GM19193 (cell line): ENCODE data around the gene AMIGO1.

ENCODE experiments used
- POLR2A ChIP-seq: IDR thresholded peaks from 4 replicates; pipeline ENCODE4 v1.6.1; 2011; ENCODE audit not compliant: insufficient read depth, insufficient read length; ENCODE audit errors: extremely low read depth

Gene AMIGO1

DNA sequence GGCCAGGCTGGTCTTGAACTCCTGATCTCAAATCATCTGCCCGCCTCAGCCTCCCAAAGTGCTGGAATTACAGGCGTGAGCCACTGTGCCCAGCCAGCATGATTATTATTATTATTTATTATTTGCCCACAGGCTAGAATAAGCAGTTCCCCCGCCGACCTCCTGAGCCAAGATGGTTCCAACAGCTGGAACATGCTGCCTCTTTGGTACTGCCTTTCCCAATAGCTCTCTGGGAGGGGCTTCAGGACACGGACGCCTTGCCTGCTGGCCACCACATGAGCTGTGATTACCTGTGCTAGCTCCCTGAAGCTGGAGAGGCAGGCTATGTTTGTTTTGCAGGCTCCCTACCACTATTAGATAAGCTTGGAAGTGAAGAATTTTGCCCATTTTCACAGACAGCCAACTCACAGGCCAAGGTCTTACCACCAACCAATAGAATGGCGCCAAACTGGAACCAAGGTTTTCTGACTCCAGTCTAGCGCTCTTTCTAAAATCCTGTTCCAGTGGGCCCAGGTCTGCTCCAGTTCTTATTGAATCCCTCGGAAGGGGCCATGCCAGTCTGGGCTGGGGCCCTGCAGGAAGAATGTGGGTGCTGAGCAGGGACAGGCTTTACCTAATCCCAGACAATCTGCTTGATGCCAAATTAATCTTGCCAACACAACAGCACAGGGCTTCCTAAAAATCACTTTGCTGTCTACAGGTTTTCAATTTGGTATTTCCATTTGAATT is 28.1 kb upstream of the AMIGO1 start:
- TF ChIP-seq POLR2A = no peak

DNA sequence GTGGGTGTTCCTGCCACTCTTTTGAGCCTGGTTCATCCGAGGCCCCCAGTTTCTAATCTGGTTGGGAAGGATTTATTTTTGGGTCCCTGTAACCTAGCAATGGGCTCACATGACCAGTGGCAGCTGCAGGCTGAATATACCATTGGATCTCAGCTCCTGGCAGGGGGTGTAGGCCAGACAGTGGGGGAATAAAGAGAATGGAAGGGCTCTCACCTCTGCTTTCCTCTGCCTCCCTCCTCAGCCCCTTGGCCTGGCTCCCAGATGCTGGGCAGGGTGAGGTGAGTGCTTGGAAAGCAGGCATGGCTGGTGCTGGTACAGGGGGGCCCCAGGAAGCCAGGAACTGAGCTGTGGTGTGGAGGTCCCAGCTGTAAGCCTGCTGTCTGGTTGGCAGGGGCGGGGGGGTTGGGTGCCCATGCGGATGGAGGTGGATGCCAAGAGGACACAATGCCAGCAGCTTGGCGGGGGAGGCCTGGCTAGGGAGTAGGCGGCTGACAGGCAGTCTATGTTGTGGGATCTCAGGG is 26.5 kb upstream of the AMIGO1 start:
- no peak for TF ChIP-seq POLR2A

DNA sequence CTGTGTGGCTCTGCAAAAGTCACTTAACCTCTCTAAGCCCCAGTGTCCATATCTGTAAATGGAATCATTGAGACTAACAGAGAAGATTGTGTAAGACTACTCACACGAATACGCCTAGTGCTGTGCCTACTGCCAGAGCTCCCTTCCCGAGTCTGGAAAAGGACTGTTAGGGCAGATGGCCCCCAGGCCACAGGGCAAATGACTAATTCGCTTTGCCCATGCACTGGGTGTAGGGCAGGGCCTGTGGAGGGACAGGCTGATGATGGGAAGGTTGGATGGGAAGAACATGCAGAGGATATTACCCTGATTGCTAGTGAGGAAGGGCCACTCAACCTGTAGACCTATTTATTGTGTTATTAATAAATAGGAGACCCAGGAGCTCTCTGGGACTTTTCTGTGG is 26.0 kb upstream of the AMIGO1 start:
- TF ChIP-seq POLR2A = no peak

DNA sequence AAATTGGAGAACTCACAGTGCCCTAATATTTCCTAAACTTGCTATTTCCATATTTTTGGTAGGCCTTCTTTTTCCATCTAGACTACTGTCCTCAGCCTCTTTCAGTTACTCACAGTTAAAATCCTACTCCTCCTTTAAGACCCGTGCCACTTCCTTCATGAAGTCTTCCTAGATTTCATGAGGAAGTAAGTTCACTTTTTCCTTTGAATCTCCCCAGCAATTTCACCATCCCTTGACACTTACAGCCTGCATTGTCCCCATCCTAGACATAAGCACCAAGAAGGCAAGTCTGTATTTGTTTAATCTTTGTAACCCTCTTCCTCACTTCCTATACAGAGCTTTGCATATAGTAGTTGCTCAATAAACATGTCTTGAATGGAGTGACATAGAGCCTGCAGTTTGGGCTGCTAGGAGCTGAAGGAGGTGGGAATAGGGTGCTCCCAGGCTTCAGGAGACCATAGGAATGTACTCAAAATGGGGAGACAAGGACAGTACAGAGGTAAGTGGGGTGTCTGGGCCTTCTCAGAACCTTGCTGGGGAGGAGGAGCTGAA is 24.9 kb upstream of the AMIGO1 start:
- TF ChIP-seq POLR2A = no peak

DNA sequence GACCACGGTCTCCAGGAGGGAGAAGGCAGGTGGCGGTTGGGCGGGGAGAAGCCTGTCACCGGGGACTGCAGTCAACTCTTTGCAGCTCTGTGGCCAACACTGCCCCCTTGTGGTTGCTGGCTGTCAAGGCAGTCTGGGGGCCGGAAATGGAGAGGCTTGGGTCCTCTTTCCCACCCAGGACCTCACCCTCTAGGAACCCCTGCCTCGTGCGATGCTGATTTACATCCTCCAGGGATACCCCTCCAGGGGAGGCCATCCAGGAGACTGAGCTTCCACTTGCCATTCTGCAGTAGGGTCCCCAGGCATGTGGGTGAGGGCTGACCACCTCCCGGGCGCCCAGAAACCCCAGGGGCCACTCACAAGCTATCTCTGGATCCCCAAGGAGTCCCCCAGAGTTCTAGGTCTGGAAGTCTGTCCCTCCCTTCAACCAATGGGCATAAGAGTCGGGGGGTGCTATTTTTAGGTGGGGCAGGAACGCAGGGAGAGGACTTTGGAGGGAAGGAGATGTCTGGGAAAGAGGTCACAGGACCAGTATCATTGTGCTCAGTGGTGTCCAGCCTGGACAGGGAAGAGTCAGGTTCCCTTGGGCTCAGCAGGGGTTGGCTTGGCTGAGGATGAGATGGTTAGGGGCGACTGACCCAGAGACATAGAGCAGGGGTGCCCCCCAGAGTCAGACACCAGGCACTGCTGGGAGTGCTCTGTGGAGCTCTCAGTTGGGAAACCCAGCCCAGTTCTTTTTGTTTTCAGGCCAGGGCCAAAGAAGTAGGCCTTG is 23.0 kb upstream of the AMIGO1 start:
- TF ChIP-seq POLR2A = no peak

DNA sequence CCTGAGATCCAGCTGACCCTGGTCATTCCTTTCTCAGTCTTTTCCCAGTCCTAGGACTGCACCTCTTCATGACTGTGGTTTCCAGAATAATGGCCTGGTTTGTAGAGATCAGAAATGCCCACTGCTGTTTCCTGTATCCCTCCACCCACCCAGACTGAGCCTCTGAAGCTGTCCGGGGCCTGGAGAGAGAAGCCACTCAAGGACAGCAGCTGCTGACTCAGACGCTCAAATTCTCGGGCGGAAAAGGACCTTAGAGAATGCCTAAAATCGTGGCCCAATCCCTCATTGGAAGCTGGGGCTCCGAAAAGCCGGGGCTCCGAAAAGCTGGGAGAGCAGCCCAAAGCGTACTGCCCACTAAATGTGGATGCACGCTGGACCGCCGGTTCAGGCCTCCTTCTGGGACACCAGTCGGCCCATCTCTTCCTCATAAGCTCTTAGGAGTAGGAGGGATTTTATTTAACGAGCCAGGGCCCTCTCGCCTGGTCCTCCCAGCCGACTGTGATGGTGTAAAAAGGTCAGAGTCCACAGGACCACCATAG is 22.4 kb upstream of the AMIGO1 start:
- no peak for TF ChIP-seq POLR2A

DNA sequence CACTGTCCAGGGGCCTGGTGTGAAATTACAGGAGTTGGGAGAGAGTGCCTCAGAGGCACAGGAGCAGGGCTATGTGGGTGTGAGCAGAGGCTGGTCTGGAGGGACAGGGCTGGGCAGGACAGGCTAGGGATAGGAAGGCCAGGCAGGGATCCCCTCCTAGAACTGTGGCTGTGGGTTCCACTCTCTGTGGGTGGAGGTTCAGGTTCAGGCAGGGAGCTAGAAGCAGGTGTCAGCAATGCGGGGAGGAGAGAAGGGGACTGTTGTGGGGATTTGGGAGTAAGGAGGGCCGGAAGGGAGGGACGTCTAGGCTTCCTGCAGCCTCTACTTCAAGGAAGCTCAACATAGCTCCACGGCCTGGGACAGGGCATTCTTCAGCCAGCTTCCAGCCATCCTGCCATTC is 21.9 kb upstream of the AMIGO1 start:
- no peak for TF ChIP-seq POLR2A

DNA sequence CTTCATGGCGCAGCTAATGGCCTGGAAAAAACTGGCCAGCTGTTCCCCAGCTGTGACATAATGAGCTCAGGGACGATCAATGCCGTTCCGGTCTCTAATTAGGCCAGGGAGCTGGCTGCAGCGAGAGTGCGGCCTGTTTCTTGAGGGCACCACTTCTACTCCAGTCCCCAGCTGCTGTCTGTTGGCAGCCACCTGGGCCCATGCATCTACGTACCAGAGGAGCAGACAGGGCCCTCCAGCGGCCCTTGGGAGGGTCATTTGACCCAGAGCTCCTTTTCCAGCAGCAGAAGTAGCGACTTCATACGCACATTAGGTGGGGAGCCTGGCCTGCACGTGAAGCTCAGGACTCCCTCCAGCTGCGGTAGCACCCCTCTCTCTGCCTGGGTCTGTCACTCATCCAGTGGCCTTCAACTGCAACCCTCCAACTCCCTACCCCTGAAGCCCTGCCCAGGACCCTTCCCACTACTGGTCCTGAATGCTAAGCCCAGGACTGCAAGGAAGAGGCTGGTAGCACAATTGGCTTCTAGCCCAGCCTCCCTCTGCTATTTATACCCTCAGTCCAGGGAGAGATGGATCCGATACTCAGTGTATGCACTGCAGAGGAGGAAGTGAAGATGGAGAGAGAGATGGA is 21.0 kb upstream of the AMIGO1 start:
- no peak for TF ChIP-seq POLR2A

DNA sequence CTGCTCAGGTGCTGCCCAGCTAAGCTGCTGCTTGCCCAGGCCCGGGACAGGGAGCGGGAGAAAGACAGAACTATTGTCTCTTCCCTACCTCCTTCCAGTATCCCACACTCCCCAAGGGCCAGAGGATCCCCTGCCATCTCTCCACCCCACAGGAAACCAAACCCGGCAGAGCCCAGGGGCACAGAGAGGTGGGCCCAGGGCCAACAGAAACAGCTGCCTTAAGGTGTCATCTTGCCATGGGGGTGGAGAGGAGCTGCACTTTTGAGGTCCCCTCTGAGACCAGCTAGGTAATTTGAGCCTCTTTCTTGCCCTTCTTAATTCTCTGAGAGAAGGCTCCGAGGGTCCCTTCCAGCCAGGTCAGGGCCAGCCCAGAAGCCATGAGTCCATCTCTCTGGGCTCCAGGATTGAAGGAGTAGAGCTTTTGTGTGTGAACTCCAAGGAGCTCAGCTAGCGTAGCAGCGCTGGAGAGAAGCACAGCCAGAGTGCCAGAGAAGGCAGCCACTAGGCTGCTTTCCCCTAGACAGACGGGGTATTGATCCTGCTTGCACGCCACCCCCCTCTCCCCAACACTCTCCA is 20.4 kb upstream of the AMIGO1 start:
- no peak for TF ChIP-seq POLR2A

DNA sequence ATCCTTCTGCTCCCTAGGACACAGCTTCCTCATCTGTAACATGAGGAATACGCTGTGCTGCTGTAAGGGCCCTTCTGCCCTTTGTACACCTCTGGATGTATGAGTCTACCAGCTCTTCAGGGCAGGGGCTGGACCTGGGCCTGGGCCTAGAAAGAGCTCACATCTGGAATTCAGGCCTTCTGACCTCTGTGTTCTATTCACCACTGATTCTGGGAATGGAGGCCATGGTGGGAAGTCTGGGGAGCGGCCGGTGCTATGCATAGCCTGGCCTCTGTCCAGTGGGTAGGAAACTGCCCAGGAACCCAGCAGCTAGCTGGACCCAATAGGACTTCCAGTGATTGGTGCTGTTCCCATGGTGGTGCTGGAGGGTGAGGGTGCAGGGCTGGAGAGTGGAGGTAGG is 19.2 kb upstream of the AMIGO1 start:
- TF ChIP-seq POLR2A = no peak

DNA sequence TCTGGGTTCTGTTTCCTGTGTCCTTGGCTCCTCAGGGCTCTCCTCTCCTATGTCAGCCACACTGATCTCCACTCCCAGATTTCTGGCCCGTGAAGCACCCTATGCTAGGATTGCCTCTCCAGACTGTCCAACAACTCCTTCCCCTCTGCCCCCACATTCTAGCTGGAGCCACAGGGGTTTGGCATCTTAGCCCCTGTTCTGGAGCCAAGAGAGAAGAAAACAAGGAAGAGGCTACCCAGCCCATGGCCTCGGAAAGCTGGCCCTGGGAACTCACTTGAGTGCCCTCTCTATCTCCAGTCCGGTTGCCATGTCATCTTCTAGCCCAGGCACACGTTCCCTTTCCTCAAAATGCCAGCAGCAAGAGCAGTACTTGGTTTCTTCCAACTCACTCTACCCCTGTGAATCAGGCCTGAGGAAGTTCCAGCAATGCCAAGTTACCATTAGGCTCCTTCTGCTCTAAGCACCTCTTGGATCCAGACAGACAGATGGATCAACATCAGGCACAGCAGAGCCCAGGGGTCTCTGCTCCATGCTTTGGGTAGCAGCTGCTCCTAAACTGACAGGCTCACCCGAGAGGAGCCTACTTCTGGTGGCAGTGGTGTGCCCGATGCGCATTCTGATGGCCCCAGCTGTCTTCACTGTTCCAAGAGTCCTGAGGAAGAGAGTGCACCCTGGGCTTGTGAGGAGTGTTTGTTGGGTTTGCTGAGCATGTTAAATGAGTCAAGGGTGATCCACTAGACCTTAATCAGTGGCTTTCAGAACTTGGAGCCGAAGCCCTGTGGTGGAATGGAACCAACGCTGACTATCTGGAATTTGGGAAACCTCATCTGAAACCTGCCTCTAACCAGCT is 18.5 kb upstream of the AMIGO1 start:
- TF ChIP-seq POLR2A = no peak

DNA sequence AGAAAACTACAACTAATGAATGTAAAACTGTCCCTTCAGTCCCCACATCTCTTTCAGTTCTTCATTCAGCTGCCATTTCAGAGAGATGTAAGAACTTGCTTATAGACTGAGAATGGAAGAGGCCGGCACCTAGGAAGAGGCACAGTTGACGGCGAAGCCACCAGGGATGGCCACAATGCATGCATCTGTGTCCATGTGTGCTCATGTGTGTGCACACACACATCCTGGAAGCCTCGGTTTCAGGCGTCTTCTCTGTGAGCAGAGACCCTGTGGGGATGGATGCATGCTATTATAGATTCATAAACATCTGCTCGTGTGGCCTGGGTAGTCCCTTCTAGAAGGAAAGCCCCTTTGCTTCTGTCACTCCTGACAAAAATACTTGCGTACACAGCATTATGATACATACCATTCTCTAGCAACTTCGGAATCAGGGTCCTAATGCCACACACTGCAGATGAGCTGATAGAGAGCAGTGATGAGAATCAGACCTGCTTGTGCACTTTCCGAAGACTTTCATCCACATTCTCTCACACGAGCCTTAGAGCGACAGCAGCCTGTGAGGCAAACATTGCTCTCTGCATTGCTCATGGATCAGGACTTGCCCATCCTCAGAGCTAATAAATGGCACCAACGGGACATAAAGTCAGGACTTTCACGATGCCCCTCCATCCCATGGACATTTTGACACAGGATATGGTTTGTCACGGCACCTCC is 17.7 kb upstream of the AMIGO1 start:
- TF ChIP-seq POLR2A = peak; percentile 31

DNA sequence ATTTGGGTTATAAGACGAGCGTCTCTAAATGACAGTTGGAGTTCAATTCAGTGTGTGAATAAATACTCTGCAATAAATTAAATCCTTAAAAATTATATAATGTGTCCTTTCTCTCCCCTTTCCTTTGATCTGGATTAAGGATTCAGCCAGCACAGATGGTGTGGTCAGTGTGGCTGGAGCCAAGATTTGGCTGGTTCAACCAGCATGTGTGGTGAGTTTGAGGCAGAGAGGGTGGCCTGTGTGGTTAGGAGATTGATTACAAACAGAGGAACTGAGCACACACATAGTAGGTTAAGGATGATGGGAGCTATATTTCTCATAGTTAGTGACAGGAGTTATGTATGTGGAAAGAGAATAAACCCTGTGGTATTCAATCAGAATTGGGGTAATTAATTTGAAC is 14.2 kb upstream of the AMIGO1 start:
- TF ChIP-seq POLR2A = no peak
